AG10803 (cell line): ENCODE data around the gene MED15.

Source experiments
- DNase-seq: peaks from one replicate; pipeline ENCODE4 v3.0.0; 2010; ENCODE audit warnings: low read depth
- H3K4me3 ChIP-seq: 2 replicates; pipeline ENCODE4 v1.5.1; 2011; ENCODE audit warnings: mild to moderate bottlenecking, low read length, control low read depth
- CTCF ChIP-seq: conservative IDR thresholded peaks from 2 replicates; pipeline ENCODE4 v1.5.1; 2011; ENCODE audit warnings: mild to moderate bottlenecking, low read length, control low read depth, inconsistent platforms

MED15 gene

GRCh38 chr22:20600137-20600673, 92.8 kb downstream of the MED15 start:
- no peak overlapping the region for H3K4me3 ChIP-seq
- DNase-seq: no peak
- TF ChIP-seq CTCF: no peak

DNA sequence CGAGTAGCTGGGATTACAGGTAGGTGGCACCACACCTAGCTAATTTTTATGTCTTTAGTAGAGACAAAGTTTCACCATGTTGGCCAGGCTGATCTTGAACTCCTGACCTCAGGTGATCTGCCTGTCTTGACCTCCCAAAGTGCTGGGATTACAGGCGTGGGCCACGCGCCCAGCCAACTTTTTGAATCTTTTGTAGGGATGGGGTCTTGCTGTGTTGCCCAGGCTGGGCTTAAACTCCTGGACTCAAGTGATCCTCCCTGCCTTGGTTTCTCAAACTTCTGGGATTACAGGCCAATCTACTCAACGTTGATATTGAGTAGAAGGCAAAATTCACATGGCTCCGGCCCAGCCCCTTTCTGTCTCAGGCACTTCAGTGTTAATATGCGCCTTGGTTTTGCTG, 93.9 kb downstream of the MED15 start:
- no peak overlapping the region for H3K4me3 ChIP-seq
- no peak for TF ChIP-seq CTCF
- DNase-seq: no peak

DNA sequence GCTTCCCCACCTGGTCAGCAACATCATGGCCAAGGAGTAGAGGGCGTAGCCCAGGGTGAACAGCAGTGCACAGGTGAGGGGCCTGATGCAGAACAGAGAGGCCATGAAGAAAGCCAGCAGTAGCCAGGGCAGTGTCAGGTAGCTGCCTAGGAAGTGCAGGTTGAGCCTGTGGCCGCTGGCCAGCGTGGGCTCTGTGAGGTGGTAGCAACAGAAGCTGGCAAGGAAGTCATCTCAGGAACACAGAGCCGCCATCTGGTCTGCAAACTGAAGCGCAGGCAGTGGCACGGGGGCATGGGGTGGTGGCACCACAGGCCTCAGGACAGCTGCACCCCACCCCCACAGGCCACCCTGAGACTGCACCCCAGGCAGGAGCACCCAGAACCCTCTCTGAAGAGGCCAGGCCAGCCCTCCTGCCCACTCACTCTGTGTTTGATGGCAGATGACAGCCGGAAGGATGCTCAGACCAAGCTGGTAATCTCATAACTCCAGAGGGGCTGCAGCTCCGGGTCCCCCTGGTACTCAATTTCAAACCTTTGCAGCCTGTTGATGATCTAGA, 95.3 kb downstream of the MED15 start:
- H3K4me3 ChIP-seq: no peak overlapping the region
- TF ChIP-seq CTCF: no peak
- DNase-seq: no peak

DNA sequence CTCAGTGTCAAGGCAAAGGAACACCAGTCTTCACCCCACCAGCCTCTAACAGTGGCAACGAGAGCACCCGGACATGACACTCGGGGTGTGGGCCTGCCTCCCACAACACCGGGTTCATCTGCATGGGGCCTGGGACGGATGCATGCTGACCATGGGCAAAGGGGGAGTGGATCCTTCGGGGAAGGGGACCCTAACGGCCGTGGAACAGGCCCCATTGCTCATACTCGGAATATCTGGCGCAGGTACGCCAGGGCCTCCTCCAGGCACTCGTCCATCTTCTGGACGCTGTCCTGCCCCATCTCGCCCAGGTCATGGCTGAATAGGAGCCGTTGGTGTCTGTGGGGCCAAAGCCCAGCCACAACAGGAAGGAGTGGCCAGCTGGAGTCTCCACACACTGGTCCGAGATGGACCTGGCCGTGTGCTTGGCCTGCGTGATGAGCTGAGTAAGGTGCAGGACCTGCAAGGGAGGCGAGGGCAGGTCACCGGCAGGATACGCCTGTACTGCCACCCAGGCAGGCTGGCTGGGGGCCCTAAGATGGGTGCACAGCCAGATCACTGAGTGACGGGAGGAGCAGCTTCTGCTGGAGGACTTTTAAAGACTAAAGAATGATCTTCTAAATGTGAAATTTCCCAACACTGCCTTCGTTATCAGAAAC, 96.8 kb downstream of the MED15 start:
- TF ChIP-seq CTCF: no peak
- no peak for DNase-seq
- no peak overlapping the region for H3K4me3 ChIP-seq

GRCh38 chr22:20604776-20605221, 97.4 kb downstream of the MED15 start:
- no peak for DNase-seq
- TF ChIP-seq CTCF: no peak
- no peak overlapping the region for H3K4me3 ChIP-seq

DNA sequence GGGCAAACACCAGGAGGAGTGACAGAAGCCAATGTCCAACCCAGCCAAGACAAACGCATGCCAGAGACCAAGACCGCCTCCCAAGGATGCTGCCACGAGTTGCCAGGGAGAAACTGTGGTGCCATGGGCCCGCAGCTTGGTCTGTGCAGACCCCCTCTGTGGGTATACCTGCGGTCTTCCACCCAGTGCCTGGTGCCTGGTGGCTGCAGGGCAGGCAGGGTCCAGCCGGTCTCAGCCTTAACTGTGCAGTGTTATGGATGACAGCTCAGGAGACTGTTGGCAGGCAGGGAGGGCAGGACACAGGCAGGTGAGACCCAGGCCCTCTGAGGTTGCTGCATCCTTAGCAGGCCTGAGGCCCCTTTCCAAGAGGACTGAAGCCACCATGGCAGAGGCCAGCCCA, 97.9 kb downstream of the MED15 start:
- TF ChIP-seq CTCF: no peak
- no peak overlapping the region for H3K4me3 ChIP-seq
- DNase-seq: no peak

DNA sequence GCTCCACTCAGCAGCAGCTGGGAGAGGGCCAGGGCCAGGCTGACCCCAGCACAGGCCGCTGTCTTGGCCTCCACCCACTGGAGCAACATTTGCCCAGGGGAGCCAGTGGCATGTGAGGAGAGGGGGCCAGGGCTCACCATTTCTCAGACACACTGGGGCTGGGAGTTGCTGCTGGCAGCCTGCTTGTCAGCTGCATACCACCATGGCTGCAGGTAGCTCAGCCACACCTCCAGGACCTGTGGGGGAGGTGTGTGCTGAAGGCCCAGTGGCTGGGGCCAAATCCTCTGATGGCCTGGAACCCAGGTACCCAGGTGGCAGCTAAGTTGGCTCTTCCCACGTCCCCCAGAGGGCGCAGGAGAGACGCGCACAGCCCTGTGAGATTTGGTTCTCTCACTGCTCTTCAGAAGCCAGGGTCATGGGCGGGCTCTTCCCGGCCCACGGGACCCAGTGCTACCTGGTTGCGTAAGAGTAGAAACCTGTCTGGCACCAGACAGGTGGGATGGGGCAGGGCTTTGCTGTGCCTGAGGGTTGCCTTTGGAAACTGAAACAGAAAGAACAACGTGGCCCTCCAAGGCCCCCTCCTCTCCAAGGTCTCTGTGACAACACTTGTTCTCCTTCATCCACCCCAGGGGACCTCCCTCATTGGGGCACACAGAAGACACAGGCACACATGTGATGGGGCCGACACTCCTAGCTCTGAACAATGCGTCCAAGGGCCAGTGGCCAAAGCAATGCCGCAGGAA, 98.8 kb downstream of the MED15 start:
- peak; percentile 69 for TF ChIP-seq CTCF
- DNase-seq: peak; percentile 48
- H3K4me3 ChIP-seq: no peak overlapping the region
